Astrocyte of the cerebellum (primary cell): ENCODE measurements around the gene PPFIA1.
"Not testable (repeated sequence)": the region's sequence is repeated elsewhere in the genome, so short reads cannot be mapped to it uniquely, and the experiment has no call there.

Source experiments
- DNase-seq: peaks from one replicate; pipeline ENCODE4 v3.0.0-alpha.2; 2011; ENCODE audit warnings: low read depth
- H3K4me3 ChIP-seq: 2 replicates; pipeline ENCODE4 v1.5.1; 2011; ENCODE audit warnings: mild to moderate bottlenecking, low read depth, low read length, moderate library complexity
- CTCF ChIP-seq: IDR thresholded peaks from 2 replicates; pipeline ENCODE4 v1.5.1; 2012; ENCODE audit warnings: low read length, low read depth, moderate library complexity, mild to moderate bottlenecking; ENCODE audit errors: missing control alignments
- in situ Hi-C: cut with HindIII; loops from 2 replicates; pipeline ENCODE4 v1.10.0; 2017; ENCODE audit warnings: low sequenced_read_pairs

The PPFIA1 gene

GRCh38 chr11:70247710-70248072 is 22.8 kb upstream of the PPFIA1 start:
- no peak overlapping the region for H3K4me3 ChIP-seq
- no peak for DNase-seq
- TF ChIP-seq CTCF: no peak
- in situ Hi-C loops: no loop called here

- no peak for TF ChIP-seq CTCF
- no peak for DNase-seq
- in situ Hi-C loops: no loop called here
- no peak overlapping the region for H3K4me3 ChIP-seq
These were observed 19.4 kb upstream of the PPFIA1 start for GRCh38 chr11:70250876-70251658.

- no peak for TF ChIP-seq CTCF
- peak; percentile 5 for DNase-seq
- in situ Hi-C loops: no loop called here
- no peak overlapping the region for H3K4me3 ChIP-seq
These were observed 18.7 kb upstream of the PPFIA1 start for GRCh38 chr11:70251659-70252321.

GRCh38 chr11:70252844-70253243 is 17.6 kb upstream of the PPFIA1 start:
- H3K4me3 ChIP-seq: no peak overlapping the region
- in situ Hi-C loops: no loop called here
- DNase-seq: no peak

GRCh38 chr11:70255477-70256116 is 14.9 kb upstream of the PPFIA1 start:
- no peak for TF ChIP-seq CTCF
- in situ Hi-C loops: no loop called here
- no peak overlapping the region for H3K4me3 ChIP-seq
- no peak for DNase-seq

More at GRCh38 chr11:70252844-70253243, 17.6 kb upstream of the PPFIA1 start:
- TF ChIP-seq CTCF: no peak

- in situ Hi-C loops, H3K4me3 ChIP-seq, DNase-seq: not testable (repeated sequence)
These were observed 11.4 kb upstream of the PPFIA1 start for GRCh38 chr11:70259077-70259476.

GRCh38 chr11:70262951-70263350 is 7.5 kb upstream of the PPFIA1 start:
- in situ Hi-C loops: no loop called here

More at GRCh38 chr11:70262951-70263350, 7.5 kb upstream of the PPFIA1 start:
- TF ChIP-seq CTCF: no peak
- H3K4me3 ChIP-seq: no peak overlapping the region
- DNase-seq: no peak
